HEK293 (cell line): ENCODE measurements around the gene GARIN5A.

Experiments
- CTCF ChIP-seq: fragments of 450-650 bp; formaldehyde crosslinking; IDR thresholded peaks from 2 replicates; pipeline ENCODE4 v1.5.1; 2016; ENCODE audit warnings: missing biosample characterization, missing genetic modification characterization
- TCF7L2 ChIP-seq: IDR thresholded peaks from 2 replicates; pipeline ENCODE4 v1.6.1; 2011; ENCODE audit warnings: low read depth, mild to moderate bottlenecking, inconsistent platforms, low read length, moderate library complexity, borderline replicate concordance
- ZNF2 ChIP-seq: fragments of 450-650 bp; formaldehyde crosslinking; IDR thresholded peaks from 2 replicates; pipeline ENCODE4 v1.5.1; 2016; ENCODE audit warnings: missing biosample characterization, missing genetic modification characterization
- ZNF223 ChIP-seq: fragments of 450-650 bp; formaldehyde crosslinking; IDR thresholded peaks from 2 replicates; pipeline ENCODE4 v1.5.1; 2016; ENCODE audit warnings: missing biosample characterization, missing genetic modification characterization
- ZNF24 ChIP-seq: fragments of 450-650 bp; formaldehyde crosslinking; IDR thresholded peaks from 2 replicates; pipeline ENCODE4 v1.5.1; 2016; ENCODE audit warnings: missing biosample characterization, missing genetic modification characterization

- no peak for TF ChIP-seq ZNF24
- no peak for TF ChIP-seq CTCF (tag by site-specific recombination)
- no peak for TF ChIP-seq TCF7L2
- TF ChIP-seq ZNF2 (tag by site-specific recombination): no peak
- no peak for TF ChIP-seq ZNF223
Measured at GRCh38 chr19:50450369-50451222, 26.1 kb downstream of the GARIN5A start.
